T-helper 2 cell (primary cell): ENCODE data around the gene ILDR1.
"Not testable (repeated sequence)": the region's sequence is repeated elsewhere in the genome, so short reads cannot be mapped to it uniquely, and the experiment has no call there.

ENCODE experiments used
- DNase-seq, 5 experiments: peaks; one replicate each; pipeline versions ENCODE4 v3.0.0 to v3.0.0-alpha.2; 2012 to 2022

The ILDR1 gene

GRCh38 chr3:121942116-121942786 is 79.8 kb downstream of the ILDR1 start:
- DNase-seq: no peak

- DNase-seq: no peak
Observed at GRCh38 chr3:121941592-121941991, 80.5 kb downstream of the ILDR1 start.

- DNase-seq: not testable (repeated sequence)
Observed at GRCh38 chr3:121938141-121938855, 83.7 kb downstream of the ILDR1 start.
